ENCODE data around the gene CMTM4. TPM values are rescaled to one million over a fixed set of nuclear protein-coding genes. Genes with fewer than 3 reads are reported as not detected.
"Not testable (repeated sequence)": the region's sequence is repeated elsewhere in the genome, so short reads cannot be mapped to it uniquely, and the experiment has no call there.

The CMTM4 gene
- total and polyA plus RNA-seq, 2 experiments from 2014 or later, result 3.5 to 21.1 TPM

- 100% methylated on average over 1 of the region's 1 CpG for WGBS, 2 experiments (ENCODE audit: low coverage in 1 of 2, low lambda C conversion rate in 2 of 2, missing lambda C conversion rate in 2 of 2)
- no peak overlapping the region for H2AFZ ChIP-seq
- no peaks in the 10 kb centered on the region for H3K9me2 ChIP-seq (ENCODE audit: insufficient read depth)
- no peaks in the 10 kb centered on the region for H3K27me3 ChIP-seq (replicated peaks; ENCODE audit: insufficient read depth)
- no peaks in the 10 kb centered on the region for H3F3A ChIP-seq (ENCODE audit: insufficient read depth)
- H3K36me3 ChIP-seq (ENCODE audit: low read depth), result no peaks in the 10 kb centered on the region
- no peak overlapping the region for H3K4me2 ChIP-seq (ENCODE audit: unreplicated experiment)
- TF ChIP-seq EZH2 (IDR thresholded peaks at IDR 0.05; ENCODE audit: insufficient read depth, poor library complexity, severe bottlenecking) (no peak), EZH2phosphoT487 (IDR thresholded peaks at IDR 0.05; ENCODE audit: insufficient read depth, low read depth) (no peak)
- H3K9ac ChIP-seq, result no peak overlapping the region
- no peak overlapping the region for H3K4me3 ChIP-seq
- H3K79me2 ChIP-seq (ENCODE audit: insufficient read depth), result peaks cover 11% of the 10 kb centered on the region; the same call in 1 of the 2 replicates
- no peak for DNase-seq
- no peak overlapping the region for H3K27ac ChIP-seq
- H3K9me3 ChIP-seq (ENCODE audit: low read depth), result no peaks in the 10 kb centered on the region
- in situ Hi-C loops (cut with MboI), result no loop called here
- peaks cover 14% of the 10 kb centered on the region for H3K4me1 ChIP-seq (ENCODE audit: insufficient read depth)
- H4K20me1 ChIP-seq (ENCODE audit: insufficient read depth), result no peaks in the 10 kb centered on the region
Observed at GRCh38 chr16:66667944-66668343, 28.6 kb downstream of the CMTM4 start.

- peak overlapping the region; percentile 77 for H3K9ac ChIP-seq
- H3K4me2 ChIP-seq (ENCODE audit: unreplicated experiment), result peak overlapping the region; percentile 69
- H3K27me3 ChIP-seq (replicated peaks; ENCODE audit: insufficient read depth), result no peaks in the 10 kb centered on the region
- H4K20me1 ChIP-seq (ENCODE audit: insufficient read depth), result no peaks in the 10 kb centered on the region
- WGBS, 2 experiments (ENCODE audit: low coverage in 1 of 2, low lambda C conversion rate in 2 of 2, missing lambda C conversion rate in 2 of 2), result 59 to 62% methylated on average over 7 of the region's 7 CpGs
- H3K9me2 ChIP-seq (ENCODE audit: insufficient read depth), result no peaks in the 10 kb centered on the region
- H3K9me3 ChIP-seq (ENCODE audit: low read depth), result no peaks in the 10 kb centered on the region
- in situ Hi-C loops (cut with MboI), result no loop called here
- 0 out of 2 replicates have a peak overlapping the region, but pooled peaks have one; percentile 15 for H2AFZ ChIP-seq
- no peaks in the 10 kb centered on the region for H3K36me3 ChIP-seq (ENCODE audit: low read depth)
- peak; percentile 61 for DNase-seq
- no peak overlapping the region for H3K4me3 ChIP-seq
- TF ChIP-seq EZH2phosphoT487 (IDR thresholded peaks at IDR 0.05; ENCODE audit: insufficient read depth, low read depth), result no peak
- TF ChIP-seq EZH2 (IDR thresholded peaks at IDR 0.05; ENCODE audit: insufficient read depth, poor library complexity, severe bottlenecking), result no peak
- peaks cover 39% of the 10 kb centered on the region for H3K4me1 ChIP-seq (ENCODE audit: insufficient read depth)
- H3F3A ChIP-seq (ENCODE audit: insufficient read depth), result peaks cover 36% of the 10 kb centered on the region
- H3K79me2 ChIP-seq (ENCODE audit: insufficient read depth), result peaks cover 14% of the 10 kb centered on the region
- peak overlapping the region; percentile 95 for H3K27ac ChIP-seq
Observed at GRCh38 chr16:66662445-66663194, 33.9 kb downstream of the CMTM4 start.

GRCh38 chr16:66661671-66662346, 34.7 kb downstream of the CMTM4 start:
- Histone ChIP-seq H3K27ac (peak overlapping the region; percentile 95), H3K4me1 (ENCODE audit: insufficient read depth) (peaks cover 39% of the 10 kb centered on the region), H3F3A (ENCODE audit: insufficient read depth) (peaks cover 36% of the 10 kb centered on the region), H3K4me2 (ENCODE audit: unreplicated experiment) (peak overlapping the region; percentile 69), H3K79me2 (ENCODE audit: insufficient read depth) (peaks cover 12% of the 10 kb centered on the region), H3K9ac (peak overlapping the region; percentile 77)
- H3K9me2 ChIP-seq (ENCODE audit: insufficient read depth); H3K36me3 ChIP-seq (ENCODE audit: low read depth); H3K27me3 ChIP-seq (replicated peaks; ENCODE audit: insufficient read depth); H3K9me3 ChIP-seq (ENCODE audit: low read depth); in situ Hi-C loops (cut with MboI); H2AFZ ChIP-seq; H4K20me1 ChIP-seq (ENCODE audit: insufficient read depth); H3K4me3 ChIP-seq: not testable (repeated sequence)
- peak; percentile 71 for DNase-seq
- WGBS, 2 experiments (ENCODE audit: low coverage in 1 of 2, low lambda C conversion rate in 2 of 2, missing lambda C conversion rate in 2 of 2), result 25 to 34% methylated on average over 6 of the region's 6 CpGs

- Histone ChIP-seq H3K27ac (peak overlapping the region; percentile 95), H3K9me3 (ENCODE audit: low read depth) (no peaks in the 10 kb centered on the region), H4K20me1 (ENCODE audit: insufficient read depth) (no peaks in the 10 kb centered on the region), H3K79me2 (ENCODE audit: insufficient read depth) (peaks cover 9% of the 10 kb centered on the region), H3K9ac (peak overlapping the region; percentile 77), H3K9me2 (ENCODE audit: insufficient read depth) (no peaks in the 10 kb centered on the region), H3K4me2 (ENCODE audit: unreplicated experiment) (peak overlapping the region; percentile 69), H3K4me1 (ENCODE audit: insufficient read depth) (peaks cover 46% of the 10 kb centered on the region), H3K4me3 (peak overlapping the region; percentile 47), H2AFZ (peak overlapping the region; percentile 46; the same call in 1 of the 2 replicates), H3K36me3 (ENCODE audit: low read depth) (no peaks in the 10 kb centered on the region), H3F3A (ENCODE audit: insufficient read depth) (peaks cover 37% of the 10 kb centered on the region), H3K27me3 (replicated peaks; ENCODE audit: insufficient read depth) (no peaks in the 10 kb centered on the region)
- in situ Hi-C loops (cut with MboI), result no loop called here
- TF ChIP-seq EZH2 (IDR thresholded peaks at IDR 0.05; ENCODE audit: insufficient read depth, poor library complexity, severe bottlenecking) (no peak), EZH2phosphoT487 (IDR thresholded peaks at IDR 0.05; ENCODE audit: insufficient read depth, low read depth) (no peak)
- 45 to 51% methylated on average over 4 of the region's 4 CpGs for WGBS, 2 experiments (ENCODE audit: low coverage in 1 of 2, low lambda C conversion rate in 2 of 2, missing lambda C conversion rate in 2 of 2)
- no peak for DNase-seq
Observed at GRCh38 chr16:66661210-66661560, 35.4 kb downstream of the CMTM4 start.
